CD4-positive, alpha-beta T cell treated with Interleukin-4 for 4 hours (primary cell): ENCODE measurements around the gene NUP93.
"Not testable (repeated sequence)": the region's sequence is repeated elsewhere in the genome, so short reads cannot be mapped to it uniquely, and the experiment has no call there.

Experiments used
- DNase-seq: peaks from one replicate; pipeline ENCODE4 v3.0.0-alpha.2; 2020

NUP93 gene

DNA sequence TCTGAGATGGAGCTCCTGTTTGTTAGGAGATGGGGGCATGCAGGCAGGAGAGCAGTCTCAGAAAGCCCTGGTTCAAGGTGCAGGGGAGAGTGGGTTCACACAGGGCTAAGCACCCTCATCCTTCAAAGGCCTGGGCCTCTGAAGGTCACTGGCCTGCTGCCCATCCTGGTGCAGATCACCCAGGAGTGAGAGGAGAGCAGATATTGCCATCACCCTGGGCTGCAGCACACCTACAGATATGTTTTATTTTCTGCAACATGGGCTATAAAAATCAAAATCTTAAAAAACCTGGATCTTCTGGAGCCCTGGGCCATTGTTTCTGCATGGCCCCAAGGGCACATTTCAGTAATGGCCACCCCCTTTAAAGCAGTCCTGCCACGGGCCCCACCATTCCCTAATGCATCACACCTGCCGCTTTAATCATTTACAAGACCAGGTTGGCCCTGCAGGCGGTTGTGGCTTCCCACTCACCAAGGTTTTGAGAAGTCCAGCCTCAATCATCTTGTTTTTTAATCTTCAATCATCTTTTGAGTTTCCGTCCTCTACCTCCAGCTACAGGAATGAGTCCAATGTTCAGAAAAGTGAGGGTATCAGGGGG, 20.4 kb upstream of the NUP93 start:
- no peak for DNase-seq

DNA sequence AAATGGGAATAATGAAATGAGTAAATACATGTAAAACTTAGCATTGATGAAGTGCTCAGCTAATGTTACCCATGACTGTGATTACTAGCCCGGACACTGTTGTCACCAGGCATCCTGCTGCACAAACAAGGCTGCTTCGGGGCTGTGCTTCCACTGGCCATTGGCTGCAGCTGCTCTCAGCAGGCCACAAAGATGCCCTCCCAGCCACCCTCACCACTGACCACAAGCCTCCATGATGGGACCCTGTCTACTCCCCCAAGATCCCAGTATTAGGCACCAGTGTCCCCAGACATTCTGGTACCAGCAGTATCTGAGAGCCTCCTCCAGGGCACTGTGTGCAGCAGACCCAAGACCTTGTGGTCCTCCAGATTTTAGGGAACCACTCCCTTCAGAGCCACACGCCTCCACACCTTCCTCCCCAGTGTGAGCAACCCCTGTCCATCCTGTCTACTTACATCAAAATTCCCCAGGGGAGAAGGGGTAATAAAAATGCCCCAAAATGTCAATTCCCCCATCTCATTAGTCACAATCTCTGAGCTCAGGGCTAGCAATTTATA, 19.7 kb upstream of the NUP93 start:
- DNase-seq: no peak

DNA sequence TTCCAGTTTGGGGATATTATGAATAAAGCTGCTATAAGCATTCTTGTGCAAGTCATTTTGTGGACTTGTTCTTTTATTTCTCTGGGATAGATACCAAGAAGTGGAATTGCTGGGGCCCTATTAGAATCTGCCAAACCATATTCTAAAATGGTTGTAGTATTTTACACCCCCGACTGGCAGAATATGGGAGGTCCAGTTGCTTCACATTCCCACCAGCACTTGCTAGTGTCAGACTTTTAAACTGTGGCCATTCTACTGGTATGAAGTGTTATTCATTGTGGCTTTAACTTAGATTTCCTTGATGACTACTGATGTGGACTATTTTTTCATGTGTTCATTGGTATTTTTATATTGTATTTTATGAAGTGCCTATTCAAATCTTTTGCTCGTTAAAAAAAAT, 18.1 kb upstream of the NUP93 start:
- DNase-seq: no peak

DNA sequence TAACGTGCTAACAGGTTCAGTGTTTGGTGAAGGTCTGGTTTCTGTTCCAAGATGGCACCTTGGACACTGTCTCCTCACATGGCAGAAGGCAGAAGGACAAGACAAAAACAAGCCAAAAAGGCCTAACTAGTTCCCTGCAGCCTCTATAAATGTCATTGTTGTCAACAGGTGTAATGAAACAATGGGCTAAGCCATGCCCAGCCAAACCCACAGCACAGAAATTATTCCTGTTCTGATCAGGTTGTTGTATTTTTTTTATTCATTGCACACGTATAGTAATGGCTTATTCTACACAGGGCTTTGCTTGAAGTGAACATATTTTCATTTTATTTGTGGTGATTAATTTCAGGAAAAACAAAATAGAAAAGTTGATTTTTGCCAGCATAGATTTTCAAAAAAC, 16.1 kb upstream of the NUP93 start:
- DNase-seq: no peak

- DNase-seq: no peak
Observed at GRCh38 chr16:56715126-56715525, 14.8 kb upstream of the NUP93 start.

GRCh38 chr16:56716761-56717160, 13.2 kb upstream of the NUP93 start:
- DNase-seq: no peak

GRCh38 chr16:56717532-56717931, 12.4 kb upstream of the NUP93 start:
- not testable (repeated sequence) for DNase-seq

DNA sequence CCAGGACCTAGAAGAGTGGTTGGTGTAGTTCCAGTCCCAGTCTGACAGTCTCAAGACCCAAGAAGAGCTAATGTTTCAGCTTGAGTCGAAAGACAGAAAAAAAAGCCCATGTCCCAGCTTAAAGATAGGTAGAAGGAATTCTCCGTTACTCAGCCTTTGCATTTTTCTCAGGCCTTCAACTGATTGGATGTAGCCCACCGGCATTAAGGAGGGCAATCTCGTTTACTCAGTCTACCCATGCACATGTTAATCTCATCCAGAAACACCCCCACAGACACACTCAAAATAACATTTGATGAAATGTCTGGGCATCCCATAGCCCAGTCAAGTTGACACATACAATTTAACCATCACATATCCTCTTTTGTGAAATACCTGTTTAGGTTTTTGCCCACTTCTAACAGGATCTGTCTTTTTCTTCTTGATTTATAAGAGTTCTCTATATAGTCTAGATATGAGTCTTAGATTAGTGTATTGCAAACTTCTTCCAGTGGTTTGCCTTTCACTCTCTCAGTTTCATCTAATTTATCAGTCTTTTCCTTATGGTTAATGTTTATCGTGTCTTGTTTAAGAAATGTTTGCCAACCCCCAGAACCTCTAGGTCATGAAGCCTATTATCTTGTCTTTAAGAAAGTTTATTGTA, 7.6 kb upstream of the NUP93 start:
- DNase-seq: no peak

DNA sequence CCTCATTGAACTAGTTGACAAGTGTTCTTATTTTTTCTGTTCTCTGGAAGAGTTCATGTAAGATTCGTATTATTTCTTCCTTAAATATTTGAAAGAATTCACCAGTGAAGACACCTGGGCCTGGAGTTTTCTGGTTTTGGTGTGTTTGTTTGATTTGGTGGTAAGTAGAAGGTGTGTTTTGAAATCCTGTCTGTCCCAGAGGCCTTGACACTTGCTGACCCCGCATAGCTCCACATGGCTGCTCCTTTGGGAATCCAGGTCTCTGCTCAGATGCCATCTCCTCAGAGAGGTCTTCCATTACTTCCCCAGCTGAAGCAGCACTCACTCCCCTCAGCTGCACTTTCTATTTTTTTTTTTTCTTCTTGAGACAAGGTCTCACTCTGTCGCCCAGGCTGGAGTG, 5.7 kb upstream of the NUP93 start:
- DNase-seq: no peak

DNA sequence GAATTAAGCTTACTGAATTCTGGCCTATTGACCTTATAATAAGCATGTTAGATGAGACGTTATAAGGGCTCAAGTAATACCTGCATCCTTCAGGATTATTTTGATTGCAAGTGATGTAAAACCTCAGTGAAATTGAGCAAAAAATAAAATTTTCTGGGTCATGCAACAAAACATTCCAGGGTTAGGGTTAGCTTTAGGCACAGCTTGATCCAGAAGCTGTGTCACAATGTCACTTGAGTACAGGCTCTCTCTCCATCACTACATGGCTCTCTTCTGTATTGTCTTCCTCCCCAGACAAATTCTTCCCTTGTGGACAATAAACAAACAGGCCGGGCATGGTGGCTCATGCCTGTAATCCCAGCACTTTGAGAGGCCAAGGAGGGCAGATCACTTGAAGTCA, 3.6 kb upstream of the NUP93 start:
- DNase-seq: no peak

DNA sequence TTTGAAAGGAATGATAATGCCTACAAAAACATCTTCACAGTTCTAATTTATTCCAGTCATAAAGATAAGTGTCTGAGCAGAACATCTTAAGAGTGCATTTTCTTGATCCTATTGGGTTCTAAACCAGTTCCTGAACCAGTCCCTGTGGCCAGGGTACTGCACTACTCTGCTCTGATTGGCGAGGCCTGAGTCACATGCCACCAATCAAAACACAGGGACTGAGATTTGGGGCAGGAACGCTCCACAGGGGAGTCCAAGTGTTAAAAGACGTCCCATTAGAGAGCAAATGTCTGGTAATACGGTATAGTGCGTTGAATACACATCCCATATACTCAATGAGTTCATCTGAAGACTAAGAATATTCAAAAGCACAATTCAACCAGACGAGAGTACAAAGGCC, 3.0 kb upstream of the NUP93 start:
- no peak for DNase-seq

DNA sequence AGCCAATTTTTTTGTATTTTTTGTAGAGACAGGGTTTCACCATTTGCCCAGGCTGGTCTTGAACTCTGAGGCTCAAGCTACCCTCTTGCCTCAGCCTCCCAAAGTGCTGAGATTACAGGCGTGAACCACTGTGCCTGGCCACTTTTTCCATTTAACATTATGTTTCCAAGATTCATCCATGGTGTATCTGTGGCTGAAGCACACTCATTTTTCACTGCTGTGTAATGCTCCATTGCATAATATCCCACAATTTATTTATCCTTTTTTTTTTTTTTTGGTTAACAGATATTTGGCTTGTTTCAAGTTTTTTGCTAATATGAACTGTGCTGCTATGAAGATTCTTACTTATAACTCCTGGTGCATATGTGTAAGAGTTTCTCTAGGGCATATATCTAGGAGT, 1.9 kb upstream of the NUP93 start:
- DNase-seq: no peak

- no peak for DNase-seq
Observed at GRCh38 chr16:56728980-56729734, 772 bp upstream of the NUP93 start.

GRCh38 chr16:56732366-56732765, 2.4 kb downstream of the NUP93 start:
- no peak for DNase-seq

DNA sequence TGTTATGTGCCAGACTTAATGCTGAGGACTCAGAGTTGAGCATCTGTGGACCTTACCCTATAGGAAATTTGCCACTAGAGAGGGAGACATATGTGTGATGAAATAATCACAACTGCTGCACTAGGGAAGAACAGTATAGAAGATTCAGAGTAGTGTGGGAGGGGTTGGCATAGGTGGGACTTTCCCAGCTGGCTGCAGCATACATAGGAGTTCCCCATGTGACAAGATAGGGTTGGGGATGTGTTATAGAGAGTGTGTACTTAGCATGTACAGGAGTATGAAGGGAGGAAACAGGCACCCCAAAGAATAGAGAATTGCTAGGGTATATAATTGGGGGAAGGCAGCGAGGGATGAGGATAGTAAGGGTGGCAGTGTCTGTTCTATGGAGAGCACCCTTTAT, 2.9 kb downstream of the NUP93 start:
- no peak for DNase-seq

DNA sequence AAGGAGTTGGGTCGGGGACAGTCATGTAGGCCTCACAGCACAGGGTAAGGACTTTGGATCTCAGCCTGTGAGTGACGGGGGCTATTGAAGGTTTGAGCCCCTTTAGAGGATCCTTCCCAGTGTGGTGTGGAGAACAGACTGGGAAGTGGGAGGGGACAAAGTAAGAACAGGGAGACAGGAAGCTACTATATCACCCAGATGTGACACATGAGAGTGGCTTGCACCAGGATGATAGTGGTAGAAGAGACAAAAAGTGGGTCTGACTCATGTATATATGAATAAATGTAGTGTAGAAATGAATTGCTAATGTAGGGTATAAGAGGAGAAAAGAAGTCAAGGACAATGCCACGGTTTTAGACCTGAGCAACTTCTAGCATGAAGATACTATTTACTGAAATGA, 4.5 kb downstream of the NUP93 start:
- DNase-seq: no peak

DNA sequence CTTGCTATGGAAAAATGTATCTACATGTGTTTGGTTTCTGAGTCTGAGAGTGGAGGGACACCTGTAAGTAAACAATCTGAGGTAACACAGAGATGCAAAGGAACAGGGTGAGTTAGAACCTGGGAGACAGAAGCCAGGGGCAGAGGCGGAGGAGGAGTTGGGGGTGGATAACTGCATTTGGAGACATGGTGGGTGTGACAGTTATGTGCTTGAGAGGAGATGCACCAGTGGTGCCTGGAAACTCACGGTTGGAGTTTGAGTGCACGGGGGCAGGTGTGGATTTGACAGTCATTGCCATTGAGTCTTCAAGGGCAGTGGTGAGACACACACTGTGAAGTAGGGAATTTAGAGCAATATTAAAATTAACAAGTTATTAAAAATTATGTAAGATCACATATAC, 6.5 kb downstream of the NUP93 start:
- DNase-seq: no peak

GRCh38 chr16:56737539-56737938, 7.6 kb downstream of the NUP93 start:
- DNase-seq: no peak

GRCh38 chr16:56738221-56738620, 8.3 kb downstream of the NUP93 start:
- DNase-seq: no peak

- DNase-seq: not testable (repeated sequence)
Observed at GRCh38 chr16:56739378-56739777, 9.4 kb downstream of the NUP93 start.

- DNase-seq: no peak
Observed at GRCh38 chr16:56741399-56741798, 11.5 kb downstream of the NUP93 start.

DNA sequence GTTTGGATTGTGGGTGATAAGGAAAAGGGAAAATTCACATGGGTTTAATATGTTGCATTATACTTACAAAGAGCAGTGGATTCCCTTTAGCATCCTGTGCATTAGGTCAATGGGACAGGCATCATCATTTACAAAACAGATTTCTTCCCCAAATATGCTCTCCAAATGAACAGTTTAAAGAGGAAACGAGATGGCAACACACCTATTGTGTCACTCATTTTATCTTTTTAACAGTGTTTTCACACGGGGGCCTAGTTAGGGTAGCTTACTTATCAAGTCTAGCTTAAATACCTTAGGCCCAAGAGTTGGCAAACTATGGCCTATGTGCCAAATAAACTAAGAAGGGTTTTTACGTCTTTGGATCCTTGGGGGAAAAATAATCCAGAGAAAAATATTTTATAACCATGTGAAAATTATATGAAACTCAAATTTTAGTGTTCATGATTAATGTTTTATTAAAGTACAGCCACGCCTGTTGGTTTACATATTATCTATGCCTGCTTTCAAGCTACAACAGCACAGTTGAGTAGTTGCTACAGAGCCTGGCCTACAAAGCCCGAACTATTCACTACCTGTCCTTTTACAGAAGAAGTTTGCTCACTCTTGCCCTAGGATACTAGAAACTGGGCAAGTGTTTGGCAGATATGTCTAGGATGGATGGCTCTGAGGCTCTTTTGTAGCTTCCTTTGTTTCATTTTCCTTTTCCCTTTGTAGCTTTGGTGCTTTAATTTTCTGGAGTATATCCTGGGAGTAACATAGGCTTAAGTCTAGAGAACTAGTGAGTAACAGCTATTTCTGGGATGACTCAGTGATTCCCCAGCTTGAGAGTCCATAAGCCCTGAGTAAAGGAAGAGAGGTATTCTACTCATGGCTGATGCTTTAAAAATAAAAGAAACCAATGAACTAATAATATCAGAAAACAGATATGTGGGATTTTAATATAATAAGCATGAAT, 12.4 kb downstream of the NUP93 start:
- no peak for DNase-seq

DNA sequence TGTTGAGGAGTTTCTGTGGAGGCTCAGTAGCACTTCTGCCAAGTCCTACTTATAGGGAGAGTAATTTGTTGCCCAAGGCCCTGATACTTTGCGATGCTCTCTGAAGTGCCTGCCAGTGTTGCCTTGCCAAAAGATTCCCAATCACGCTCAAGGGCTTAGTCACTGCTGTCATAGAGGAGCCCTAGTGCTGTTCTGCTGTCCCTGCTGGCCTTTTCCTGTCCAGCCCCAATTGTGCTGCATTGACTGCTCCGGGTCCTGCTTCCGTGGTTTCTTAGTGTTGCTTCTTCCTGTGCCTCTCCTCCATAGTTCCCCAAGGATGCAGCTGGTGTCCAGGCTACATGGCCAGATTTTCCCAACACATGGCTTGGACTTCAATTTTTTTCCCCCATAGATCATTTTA, 13.9 kb downstream of the NUP93 start:
- DNase-seq: no peak
